HTR-8/SVneo (cell line): Measurements from ENCODE around the gene MPRIP.

Experiments
- DNase-seq: peaks from one replicate; pipeline ENCODE4 v3.0.0; 2011; ENCODE audit warnings: low spot score, mixed read lengths; ENCODE audit not compliant: insufficient read length
- FAIRE-seq: peaks from 2 replicates; lab custom pipeline; 2011; peaks lifted over from hg19 to GRCh38; lab: Jason Lieb, UNC

MPRIP gene

DNA sequence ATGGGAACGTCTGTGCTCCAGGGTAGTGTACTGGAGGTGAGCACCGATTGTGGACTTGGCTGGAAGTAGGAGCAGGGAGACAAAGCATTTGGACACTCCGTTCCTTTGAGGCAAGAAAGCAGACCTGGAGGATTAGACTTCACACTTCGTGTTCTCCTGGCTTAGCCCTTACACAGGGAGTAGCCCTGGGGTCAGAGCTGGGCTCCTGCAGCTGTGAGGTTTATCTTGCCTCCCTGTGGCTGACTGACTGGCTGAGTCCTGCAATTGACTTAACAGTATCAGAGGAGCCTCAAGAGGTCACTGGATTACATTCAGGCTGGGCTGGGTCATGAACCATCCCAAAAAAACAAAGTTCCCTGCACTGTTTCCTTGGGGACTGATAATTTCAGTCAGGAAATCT is 37.1 kb downstream of the MPRIP start:
- FAIRE-seq = no peak
- DNase-seq = no peak

DNA sequence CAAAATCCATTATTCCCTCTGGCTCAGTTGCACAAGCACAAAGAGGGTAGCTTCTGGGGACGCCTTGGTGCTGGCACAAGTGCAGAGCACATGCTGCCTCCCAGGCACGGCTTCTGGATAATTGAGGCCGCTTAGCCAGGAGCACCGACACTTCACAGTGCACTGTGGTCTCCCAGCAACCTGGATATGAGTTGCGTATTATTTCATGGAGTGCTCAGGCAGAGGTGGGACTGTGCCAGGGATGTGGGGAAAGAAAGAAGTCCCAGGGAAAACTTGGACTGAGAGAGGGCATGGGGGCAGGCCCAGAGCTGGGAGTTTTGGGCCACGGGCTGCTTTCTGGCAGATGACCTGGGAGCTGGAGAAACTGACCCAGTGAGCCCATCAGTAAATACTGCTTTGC is 37.5 kb downstream of the MPRIP start:
- FAIRE-seq = no peak
- DNase-seq = no peak

DNA sequence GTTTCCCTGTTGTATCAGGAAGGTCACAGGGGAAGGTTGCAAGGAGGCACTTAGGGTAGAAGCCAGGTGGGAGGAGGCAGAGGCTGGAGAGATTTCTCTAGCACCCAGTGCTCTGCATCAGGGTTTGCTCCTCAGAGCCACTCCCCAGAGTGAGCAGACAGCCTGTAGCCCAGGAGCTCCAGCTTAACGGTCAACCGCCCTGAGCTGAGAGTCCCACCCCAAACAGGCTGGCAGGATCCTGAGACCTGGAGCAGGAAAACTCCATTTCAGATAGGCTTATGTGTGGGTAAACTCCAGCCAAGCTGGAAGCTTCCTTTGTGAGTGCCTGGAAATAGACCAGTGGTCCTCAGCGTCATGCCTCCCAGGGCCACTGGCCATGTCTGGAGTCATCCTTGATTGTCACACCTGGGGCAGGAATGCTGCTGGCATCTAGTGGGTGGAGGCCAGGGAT is 37.9 kb downstream of the MPRIP start:
- FAIRE-seq (peak; percentile 20), DNase-seq (no peak)

DNA sequence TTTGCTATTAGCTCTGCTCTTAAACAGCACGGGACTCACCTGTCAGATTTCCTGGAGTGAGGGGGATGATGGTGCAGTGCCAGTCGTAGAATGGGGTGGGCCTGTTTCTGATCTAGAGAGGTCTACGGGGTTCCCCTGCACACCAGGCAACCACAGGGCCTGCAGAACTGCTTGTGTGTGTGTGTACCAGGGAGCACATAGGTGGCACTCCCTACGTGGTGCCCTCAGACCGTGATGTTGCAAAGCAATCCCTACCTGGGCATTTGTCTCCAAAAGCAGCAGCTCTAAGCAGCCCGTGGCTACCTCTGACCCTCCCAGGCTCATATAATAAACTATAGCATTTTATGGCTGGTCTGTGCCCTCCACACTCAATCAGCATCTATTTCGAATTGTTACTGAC is 38.5 kb downstream of the MPRIP start:
- FAIRE-seq = no peak
- DNase-seq = no peak

DNA sequence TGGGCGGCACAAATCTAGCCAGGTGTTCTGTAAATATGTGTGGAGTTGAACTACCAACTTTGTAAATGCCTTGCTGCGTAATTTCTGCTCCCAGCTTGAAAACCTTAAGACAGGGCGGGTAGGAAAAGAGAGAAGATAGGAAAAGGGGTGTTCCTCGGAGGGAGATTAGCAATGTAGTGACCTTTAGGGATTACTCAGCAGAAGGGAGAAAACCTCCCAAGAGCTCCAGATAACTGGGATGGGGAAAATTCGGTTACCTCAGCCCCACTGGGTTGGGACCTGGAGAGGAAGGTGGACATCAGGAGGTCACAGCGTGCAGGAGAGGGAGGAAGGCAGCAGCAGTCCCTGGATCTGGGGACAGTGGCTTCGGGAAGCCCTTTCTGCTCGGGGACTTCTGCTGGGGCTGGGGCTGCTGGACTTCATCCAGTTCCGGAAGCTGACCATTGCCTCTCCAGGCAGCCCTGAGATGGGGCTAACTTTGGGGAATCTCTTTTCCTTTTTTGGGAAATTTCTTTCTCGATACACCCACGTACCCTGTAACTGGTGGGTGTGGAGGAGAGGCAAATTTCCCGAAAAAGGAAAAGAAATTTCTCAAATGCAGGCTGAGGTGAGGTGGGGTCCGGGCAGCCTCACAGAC is 39.2 kb downstream of the MPRIP start:
- DNase-seq (no peak), FAIRE-seq (no peak)

DNA sequence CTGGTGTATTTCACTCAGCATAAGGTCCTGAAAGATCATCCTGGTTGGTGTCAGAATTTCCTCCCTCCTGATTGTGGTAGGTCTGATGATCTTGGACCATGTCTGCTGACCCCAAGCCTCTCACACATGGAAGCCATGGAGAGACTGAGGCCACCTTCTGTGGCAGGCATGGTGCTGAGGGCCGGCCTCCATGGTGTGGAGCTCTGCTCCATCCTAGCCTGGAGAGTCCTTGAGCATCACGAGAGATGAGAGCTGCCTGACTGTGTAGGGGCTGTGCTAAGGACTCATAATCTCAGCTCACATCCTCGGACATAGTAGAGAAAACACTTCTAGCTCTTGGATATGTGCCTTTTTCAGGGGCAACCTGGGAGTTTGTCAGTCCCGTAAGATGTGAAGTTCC is 40.6 kb downstream of the MPRIP start:
- no peak for DNase-seq
- FAIRE-seq = peak; percentile 73

DNA sequence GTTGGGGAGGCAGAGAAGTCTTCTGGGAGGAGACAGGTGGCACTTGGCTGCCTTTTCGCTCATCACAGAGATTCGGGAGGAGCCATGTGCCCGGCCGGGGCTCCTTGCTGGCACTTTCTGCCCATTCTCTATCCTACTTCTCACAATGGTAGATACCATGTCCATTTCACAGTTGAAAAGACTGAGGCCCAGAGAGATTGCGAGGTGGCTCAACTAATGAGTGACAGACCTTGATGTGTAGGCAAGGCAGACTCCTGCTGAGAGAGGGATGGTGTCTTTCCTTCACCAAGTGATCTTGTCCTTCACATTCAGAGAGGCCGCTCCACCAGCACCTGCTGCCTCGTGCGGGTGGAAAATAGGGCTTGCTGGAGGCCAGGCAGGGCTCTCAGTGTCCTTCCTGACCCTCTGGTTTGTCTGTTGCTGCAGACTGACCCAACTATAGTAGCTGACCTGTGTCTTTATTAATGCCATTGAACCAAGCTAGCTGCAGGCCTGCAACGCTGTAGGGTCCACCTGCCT is 42.1 kb downstream of the MPRIP start:
- FAIRE-seq (no peak), DNase-seq (no peak)

DNA sequence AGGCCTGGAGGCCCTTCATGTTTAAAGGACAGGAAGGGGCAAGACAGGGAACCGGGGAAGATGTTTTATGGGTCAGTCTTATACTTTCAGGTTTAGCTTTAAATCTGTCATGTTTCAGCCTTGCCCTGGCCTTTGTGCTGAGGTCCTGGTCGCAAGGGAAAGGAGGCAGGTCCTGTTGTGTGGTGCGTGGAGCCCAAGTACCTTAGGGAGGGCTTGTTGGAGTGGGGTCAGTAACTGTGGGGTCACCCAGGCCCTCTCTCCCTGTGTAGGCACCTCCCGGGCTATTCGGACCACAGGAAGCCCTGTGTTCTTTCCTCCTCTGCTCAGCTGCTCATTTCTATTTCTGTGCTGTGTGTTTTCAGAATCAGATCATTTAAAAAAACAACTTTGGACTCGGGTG is 42.7 kb downstream of the MPRIP start:
- DNase-seq (no peak), FAIRE-seq (no peak)

DNA sequence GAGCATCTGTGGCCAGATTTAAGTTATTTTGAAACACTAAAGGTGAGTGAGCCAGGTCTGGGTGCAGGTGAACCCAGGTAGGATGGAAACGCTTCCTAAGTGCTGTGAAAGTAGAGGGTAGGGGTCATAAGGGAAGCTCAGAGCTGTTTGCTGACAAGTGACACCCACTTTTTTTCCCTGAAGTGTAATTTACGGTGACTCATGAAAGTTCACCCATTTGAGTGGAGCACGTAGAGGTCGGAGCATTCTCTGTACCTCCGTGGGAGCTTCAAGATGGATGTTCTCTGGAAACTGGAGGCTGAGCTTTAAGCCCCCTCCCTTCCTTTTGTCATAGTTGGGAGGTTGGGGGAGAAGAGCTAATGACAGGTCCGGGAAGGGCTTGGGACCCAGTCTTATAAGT is 44.3 kb downstream of the MPRIP start:
- no peak for DNase-seq
- no peak for FAIRE-seq

DNA sequence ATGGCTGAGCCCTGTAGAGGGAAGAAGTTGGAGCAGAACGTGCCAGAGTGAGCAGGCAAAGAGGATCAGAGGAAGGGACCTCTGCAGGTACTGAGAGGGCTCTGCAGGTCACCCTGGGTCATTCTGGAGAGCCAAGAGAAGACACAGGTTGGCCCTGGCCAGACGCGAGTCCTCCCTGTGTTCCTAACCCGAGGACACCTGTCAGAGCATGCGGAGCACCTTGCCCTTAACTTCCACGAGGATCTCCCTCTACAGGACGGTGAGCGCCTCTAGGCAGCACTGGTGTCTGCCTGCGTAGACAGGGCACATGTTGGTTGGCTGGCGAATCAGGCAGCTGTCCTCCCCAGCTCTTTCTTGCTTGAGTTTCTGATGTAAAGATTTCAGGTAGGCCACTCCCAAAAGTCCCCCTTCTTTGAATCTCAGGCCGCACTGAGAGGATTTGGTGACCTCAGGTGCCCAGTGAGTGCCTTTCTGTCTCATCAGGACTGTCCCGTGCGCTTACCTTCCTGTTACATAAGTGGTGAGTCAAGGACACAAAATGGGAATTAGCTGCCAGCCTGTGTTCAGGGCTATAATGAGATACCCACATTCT is 45.3 kb downstream of the MPRIP start:
- DNase-seq (no peak), FAIRE-seq (no peak)

DNA sequence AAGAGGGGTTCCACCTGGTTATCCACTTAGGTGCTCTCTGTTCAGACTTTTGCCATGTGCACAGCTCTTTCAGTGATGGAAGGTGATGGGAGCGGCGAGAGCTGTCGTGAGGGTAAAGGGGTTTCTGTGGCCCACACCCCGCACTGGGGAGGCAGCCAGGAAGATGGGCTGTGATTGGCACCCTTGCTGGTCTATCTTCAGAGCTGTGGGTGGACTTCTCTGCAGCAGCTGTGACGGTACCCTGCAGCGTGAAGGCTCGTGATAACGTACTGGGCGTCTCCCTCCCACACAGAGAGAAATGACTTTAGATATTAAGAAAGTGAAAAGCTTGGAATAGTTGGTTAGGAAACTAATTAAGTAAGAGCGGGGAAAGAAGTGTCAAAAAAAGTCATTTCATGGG is 45.8 kb downstream of the MPRIP start:
- DNase-seq (no peak), FAIRE-seq (no peak)

DNA sequence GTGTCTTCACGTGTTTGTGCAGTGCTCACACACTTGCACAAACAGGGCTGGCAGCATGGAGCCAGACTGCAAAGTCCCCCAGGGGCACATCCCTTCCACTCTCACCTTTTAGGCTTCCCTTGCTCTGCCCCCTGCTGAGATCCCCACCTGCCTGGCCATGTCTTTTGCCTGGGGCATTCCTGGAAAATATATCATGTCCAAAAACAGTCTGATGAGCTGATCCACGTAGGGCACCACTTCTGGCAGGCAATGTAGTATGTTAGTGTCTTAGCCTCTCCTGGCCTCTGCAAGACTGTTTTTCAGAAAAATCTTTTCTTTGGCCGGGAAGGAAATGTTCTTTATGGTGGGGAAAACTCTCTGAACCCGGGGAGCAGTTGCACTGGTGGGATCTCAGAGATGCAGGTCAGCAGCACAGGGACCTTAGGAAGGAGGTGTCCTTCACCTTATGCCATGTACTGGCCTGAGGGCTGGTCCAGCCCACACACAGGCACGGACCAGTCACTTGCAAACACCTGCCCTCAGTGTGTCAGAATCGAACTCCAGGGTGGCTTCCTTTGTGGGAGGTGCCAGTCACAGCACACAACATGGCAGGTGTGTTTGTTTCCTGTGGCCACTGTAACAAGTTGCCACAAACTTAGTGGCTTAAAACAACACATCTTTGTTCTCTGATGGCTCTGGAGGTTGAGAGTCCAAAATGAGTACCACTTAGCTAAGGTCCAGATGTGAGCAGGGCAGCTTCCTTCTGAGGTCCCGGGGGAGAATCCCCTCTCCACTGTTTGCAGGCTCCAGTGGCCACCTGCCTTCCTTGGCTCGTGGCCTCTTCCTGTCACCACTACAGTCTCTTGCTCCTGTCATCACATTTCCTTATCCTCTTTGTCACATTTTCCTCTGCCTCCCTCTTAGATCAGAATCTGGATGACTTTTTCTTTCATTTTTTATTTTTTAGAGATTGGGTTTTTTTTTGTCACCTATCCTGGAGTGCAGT is 46.6 kb downstream of the MPRIP start:
- FAIRE-seq (peak; percentile 42), DNase-seq (no peak)

DNA sequence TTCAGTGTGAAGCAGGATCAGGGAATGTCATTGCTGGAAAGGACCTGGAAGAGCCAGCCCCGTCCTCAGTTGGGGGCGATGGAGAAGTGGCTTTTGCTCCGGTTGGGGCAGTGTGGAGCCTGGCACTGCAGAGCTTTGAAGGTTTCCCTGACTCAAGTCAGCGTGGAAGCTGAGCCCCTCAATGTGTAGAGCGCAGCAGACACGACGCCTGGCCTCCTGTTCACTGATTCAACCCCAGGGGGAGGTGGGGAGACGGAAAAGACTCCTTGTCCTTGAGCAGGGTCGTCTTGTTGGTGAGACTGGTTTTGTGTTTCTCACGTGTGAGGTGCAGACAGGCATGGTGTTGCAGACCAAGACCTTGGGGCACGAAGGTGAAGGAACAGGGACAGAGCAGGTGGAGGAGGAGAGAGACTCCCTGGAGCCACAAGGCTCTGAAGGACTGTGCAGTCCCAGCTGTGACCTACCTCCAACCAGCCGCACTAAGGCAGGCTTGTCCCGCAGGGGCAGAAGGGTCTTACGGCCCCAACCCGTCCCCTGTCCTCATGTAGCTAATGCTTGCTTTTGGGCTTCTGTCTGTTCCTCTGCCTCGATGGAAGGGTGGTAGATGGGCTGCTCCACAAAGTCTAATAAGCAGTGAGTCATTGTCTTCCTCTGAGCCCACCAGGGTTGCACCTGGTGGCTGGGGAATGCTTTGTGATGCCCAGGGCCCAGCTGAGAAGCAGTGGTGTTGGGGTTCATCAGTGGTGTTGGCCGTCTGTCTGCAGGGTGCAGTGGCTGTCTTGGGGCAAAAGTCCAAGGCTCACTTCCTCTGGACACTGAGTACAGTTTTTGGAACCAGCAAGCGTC is 47.8 kb downstream of the MPRIP start:
- DNase-seq = no peak
- FAIRE-seq = peak; percentile 49

DNA sequence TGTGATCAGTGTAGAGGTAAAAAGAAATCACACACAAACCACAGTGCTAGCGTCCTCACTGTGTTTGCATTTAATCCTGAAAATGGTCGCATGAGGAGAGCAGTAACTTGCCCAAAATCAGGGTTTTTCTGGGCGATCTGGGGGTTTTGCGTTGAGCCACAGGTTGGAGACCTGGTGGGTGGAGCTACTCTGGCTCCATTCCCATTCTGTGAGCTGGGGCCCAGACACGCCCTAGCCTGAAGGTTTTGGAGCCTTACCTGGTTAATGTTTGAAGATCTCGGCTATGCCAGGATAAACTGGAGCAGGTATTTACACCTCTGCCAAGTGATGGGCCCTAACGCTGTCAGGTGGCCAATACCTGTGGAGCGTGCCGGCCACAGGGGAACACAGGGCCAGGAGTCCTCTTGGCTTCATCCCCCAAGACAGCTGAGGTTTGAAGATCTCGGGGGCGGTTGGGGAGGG is 48.4 kb downstream of the MPRIP start:
- no peak for FAIRE-seq
- DNase-seq = no peak

DNA sequence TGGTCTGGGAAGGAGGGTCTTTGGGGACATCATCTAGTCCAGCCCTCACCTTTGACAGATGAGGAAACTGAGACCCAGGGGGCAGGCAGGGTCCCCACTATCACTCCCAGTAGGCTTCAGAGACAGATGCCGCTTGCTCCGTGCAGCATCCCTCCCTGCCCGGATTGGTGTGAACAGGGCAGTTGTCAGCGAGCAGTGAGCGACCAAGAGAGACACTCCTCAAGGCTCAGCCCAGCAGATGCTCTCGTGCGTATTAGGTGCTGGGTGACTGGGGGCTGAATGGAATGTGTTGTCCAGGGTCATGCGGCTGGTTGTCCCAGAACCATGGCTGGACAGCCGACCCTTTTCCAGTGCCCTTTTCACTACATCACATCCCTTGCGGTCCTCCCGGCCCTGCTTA is 49.0 kb downstream of the MPRIP start:
- DNase-seq (no peak), FAIRE-seq (no peak)

DNA sequence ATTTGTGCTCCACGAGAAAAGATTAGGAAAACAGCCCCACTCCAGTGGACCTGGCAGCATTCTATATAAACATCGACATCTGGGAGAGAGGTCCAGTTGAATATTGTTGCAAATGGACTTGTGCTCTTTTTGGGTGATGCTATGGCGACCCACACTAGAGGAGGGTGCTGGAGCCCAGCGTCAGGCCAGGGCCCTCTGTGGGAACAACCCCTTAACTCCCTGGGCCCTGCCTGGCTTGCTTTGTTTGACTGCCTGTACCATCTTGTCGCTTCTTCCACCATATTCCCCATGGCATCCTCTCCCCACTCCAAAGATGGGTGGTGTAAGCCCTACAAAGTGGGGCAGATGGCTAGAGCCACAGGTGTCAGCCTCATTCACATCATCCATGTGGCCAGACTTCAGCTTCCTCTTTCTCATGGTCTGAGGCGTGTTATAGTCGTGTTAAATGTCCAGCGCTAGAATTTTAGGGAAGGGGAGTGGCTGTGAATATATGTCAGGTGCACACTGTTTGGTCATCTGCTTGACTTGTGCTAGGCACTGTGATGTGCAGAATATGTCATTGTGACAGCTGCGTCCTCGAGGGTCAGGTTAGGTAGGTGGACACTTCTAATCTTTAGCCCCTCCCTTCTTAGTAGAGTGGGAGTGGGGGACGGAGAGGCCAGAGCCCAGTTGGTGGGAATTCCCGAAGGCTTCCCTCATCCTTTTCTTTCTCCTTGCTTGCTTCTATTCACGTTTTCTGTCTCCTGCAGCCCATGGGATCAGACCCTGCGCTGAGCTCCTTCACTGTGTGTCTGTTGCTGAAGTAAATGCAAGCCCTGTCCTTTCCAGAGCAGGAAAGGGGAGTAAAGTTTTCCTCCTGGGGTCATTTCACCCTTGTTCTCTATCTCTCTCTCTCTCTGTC is 49.8 kb downstream of the MPRIP start:
- no peak for DNase-seq
- no peak for FAIRE-seq

DNA sequence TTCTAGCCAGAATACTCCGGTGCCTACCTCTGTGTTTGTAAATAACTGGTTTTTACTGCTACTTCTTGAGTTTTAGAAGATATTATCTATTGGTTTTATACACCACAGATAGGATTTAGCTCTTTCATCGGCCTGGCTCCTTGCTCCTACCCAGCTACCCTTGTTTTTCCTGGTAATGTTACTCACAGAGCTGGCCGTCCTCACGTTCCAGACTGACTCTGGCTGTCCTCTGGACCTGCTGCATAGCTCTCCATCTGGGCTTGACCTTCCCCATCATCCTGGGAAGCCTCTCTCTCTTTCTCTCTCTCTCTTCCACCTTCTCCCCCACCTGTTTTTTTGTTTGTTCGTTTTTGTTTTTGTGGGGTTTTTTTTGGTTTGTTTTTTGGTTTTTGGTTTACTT is 51.5 kb downstream of the MPRIP start:
- DNase-seq (no peak), FAIRE-seq (no peak)

DNA sequence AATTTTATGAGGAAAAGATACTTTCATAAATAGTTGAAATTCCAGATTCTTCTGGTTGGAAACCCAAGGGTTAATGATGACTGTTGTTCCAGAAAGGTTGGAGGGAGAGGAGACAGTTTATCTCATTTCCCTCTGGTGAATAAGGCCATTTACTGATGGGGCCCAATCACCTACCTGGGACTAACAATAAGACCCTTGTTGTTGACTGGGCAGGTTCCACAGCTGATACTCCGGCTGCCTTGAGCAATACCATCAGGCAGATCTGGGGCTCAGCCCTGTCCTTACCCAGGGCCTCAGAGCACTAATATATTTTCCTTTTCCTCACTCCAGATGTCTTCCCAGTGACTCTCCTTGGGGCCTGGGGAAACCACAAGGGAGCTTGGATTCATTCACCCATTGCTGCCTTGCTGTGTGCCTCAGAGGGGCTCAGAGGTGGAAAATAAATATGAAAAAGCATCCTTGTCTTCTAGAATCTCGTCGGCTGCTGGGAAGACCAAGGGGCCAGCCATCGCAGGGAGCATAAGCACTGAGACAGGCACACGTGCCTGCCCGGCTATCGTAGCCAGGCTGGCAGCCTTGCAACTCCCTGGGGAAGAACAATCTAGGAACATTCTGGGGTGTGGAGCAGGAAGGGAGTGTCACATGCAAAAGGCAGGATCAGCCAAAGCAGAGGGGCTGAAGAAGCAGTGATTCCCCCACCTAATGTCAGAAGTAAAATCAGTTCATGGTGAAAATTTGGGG is 54.4 kb downstream of the MPRIP start:
- FAIRE-seq (no peak), DNase-seq (no peak)
